NCI-H82 treated with DMSO at 0.1 percent for 48 hours (cell line): ENCODE data around the gene OGFOD3.
"Not testable (repeated sequence)": the region's sequence is repeated elsewhere in the genome, so short reads cannot be mapped to it uniquely, and the experiment has no call there.

ENCODE experiments used
- DNase-seq: peaks from one replicate; lab custom pipeline; 2025; ENCODE audit not compliant: unreplicated experiment; lab: John Stamatoyannopoulos, UW

The OGFOD3 gene, protein sequence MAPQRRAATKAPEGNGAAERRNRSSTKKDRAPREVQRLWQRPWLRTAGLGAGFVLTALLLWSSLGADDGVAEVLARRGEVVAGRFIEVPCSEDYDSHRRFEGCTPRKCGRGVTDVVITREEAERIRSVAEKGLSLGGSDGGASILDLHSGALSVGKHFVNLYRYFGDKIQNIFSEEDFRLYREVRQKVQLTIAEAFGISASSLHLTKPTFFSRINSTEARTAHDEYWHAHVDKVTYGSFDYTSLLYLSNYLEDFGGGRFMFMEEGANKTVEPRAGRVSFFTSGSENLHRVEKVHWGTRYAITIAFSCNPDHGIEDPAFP

DNA sequence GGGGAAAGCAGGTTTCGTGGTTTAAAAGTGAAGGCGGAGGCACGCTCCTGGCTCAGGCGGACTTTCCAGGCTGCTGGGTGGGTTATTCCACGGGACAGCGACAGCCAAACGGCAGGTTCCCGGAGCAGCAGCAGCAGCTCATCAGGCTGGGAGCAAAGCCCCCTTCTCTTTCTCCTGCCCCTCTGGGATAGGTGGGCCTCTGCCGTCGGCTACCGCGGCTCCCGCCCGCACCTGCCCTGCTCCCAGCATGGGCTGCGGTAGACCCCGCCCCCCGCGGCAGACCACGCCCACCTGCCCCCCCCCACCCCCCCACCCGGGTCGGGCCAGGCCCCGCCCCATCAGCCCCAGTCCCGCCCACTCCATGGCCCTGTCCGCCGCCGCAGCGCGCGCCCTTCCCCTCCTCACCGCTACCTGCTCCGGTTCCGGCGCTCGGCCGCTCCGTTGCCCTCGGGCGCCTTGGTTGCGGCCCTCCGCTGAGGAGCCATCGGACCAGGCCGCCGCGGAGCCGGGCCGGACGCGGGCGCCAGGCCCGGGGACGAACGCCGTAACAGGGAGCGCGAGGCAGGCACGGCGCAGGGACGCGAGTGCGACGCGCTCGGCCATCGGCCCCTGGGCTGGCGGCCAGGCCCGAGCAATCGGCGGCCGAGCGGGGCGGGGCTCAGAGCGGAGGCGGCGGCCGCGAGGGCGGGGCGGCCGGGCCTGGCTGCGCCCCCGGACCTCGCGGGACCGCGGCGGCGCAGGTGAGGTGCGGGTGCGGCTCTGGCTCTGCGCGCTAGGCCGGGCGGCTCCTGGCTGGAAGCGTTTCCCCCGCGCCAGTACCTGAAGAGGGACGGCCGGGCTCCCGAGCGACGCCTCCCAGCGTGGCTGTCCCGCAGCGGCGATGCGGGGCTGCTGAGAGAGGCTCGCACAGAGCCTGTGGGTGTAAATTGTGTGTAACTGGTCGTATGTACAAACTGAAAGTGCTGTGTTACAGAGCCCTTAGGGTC is at the start of gene OGFOD3, which contains the start of gene HEXD:
Gene OGFOD3, minus strand, starts transcription at position 586 of the 986 bp plus-strand sequence. Its CDS starts 101 bp downstream, at position 485.
Gene HEXD, plus strand, starts transcription at position 347 of the 986 bp plus-strand sequence. CDS start 1,453 bp downstream, outside the sequence.
- peak; percentile 53 for DNase-seq

DNA sequence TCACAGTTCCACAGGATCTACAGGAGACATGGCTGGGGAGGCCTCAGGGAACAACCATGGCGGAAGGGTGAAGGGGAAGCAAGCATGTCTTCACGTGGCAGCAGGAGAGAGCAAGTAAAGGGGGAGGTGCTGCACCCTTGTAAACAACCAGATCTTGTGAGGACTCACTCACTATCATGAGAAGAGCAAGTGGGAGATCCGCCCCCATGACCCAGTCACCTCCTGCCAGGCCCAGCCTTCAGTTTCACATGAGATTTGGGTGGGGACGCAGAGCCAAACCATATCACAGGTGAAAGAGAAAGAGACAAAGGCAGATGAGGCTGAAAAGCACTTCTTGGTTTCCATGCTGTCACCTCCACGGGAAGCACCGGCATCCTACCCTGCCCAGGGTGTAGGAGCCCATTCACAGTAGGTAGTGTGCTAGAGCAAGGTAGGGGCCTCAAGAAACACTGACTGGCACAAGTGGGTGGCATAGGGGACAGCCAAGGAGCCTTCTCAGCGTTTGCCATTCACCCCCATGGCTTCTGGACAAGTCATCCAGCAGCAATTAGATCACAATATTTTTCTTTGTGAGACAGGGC is 46.7 kb upstream of the OGFOD3 start:
- no peak for DNase-seq

DNA sequence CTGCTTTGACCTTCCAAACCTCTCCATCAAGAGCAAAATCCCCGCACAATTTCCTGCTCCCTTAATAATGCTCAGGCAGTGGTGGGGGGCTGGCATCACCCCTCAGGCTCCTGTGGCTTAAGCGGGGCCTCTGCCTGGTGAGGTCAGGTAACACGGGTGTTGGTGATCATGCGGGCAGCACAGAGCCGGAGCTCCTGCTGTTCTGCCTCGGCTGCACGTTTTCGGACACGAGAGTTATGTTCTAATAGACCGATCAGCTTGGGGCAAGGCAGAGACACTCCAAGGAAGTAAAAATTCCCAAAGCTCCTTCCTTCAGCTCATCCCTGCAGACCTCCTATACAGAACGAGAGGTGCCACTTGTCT is 46.2 kb upstream of the OGFOD3 start:
- DNase-seq: no peak

DNA sequence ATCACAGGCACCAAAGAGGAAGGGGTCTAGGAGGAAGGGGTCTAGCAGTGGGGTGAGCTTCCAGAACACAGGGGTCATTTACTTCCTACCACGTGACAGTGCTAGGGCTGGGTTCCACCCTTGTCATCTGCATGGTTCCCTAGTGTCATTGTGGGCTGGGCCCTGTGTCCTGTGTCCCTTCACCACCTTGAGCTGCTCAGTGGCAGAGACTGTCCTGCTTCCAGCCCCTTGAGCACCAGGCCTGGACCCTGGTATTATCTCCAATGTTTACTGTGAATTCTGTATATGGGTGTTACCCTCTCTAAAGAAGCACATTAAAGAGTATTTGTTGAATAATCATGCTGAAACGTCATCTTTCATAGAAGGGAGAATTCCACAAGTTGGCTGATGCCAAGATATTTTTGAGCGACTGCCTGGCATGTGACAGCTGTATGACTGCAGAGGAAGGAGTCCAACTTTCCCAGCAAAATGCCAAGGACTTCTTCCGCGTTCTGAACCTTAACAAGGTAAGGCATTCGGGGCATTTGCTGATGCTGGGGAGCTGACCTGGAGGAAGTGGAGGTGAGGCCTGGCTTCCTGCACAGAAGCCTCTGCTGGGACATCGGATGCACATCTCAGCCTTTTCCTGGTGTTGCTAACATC is 45.7 kb upstream of the OGFOD3 start:
- DNase-seq: no peak

DNA sequence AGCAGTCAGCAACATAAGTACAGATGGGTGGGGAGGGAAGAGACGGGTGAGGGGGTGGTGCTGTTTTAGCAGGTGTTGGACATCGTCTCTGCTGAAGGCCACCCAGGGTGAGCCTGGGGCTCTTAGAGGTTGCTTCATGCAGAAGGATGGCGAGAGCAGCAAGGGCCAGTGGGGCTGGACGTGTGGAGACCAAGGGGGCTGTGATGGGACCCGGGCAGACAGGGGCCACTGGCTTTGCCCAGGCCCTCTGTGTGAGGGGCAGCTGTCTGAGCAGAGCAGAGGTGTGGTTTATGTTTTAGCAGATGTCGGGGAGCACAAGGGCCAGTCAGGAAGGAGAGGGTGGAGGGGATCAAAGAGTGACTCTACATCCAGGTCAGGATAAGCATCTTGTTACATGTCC is 45.0 kb upstream of the OGFOD3 start:
- no peak for DNase-seq

DNA sequence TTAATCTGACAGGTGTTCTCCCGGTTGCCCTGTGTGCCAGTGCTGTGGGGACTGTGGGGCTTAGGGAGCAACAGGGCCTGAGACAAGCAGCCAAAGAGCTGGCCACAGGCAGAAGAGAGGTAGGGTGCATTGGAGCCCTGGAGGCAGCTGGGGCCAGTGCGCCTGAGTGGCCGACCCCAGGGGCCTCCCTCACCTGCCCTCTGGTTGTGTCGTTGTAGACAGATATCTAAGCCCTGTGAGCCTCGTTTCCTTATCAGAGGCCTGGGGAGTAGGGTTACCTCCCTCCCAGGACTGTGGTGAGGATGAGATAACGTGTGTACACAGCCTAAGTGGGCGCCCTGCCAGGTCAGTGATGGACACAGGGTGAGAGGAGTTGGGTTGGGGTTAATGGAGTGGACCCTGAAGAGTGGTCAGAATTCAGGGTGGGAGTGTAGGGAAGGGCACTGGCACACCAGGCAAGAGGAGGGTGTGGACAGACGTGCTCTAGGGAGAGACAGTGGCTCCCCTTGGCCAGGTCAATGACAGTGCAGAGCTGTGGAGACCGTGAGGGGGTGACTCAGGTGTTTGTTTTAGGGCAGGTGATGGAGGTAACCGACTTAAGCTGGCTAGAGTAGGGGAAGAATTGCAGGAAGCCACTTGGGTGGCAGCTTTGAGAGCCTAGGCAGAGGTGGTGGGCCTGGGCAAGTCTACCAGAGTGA is 43.6 kb upstream of the OGFOD3 start:
- DNase-seq: no peak

DNA sequence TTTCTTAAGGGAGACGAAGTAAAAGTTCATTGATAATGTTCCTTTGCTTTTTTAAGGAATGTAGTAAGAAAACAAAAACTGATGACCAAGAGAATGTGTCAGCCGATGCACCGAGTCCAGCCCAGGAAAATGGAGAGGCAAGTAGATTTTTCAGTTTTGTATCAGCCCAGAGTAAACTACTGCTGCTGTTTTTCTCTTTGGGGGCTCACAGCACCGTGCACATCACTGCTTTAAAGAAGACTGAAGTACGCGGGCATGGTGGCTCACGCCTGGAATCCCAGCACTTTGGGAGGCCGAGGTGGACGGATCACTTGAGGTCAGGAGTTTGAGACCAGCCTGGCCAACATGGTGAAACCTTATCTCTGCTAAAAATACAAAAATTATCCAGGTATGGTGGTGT is 41.5 kb upstream of the OGFOD3 start:
- not testable (repeated sequence) for DNase-seq

DNA sequence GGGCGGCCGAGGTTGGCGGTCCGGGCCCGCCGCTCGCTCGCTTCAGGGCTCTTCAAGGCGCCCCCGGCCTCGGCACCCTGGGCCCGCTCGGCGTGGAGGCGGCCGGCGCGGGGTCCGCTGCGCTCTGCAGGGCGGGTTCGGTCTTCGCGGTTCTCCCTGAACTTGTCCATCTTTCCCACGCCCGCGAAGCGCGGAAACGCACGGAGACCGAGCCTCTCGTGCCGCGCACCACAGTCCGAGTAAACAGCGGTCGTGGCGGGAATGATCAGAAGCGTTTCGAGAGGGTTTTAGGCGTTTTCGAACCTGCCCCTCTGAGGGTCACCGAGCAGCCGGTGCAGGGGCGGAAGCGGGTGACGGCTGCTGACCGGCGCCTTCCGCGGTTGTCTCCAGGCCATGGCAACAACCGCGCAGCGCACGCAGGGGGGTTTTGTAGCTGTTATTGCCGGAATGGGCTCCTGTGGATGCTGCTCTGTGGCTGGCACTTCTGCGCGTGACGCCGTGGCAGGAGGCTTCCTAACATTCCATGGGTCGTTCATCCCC is 40.6 kb upstream of the OGFOD3 start:
- DNase-seq: no peak

DNA sequence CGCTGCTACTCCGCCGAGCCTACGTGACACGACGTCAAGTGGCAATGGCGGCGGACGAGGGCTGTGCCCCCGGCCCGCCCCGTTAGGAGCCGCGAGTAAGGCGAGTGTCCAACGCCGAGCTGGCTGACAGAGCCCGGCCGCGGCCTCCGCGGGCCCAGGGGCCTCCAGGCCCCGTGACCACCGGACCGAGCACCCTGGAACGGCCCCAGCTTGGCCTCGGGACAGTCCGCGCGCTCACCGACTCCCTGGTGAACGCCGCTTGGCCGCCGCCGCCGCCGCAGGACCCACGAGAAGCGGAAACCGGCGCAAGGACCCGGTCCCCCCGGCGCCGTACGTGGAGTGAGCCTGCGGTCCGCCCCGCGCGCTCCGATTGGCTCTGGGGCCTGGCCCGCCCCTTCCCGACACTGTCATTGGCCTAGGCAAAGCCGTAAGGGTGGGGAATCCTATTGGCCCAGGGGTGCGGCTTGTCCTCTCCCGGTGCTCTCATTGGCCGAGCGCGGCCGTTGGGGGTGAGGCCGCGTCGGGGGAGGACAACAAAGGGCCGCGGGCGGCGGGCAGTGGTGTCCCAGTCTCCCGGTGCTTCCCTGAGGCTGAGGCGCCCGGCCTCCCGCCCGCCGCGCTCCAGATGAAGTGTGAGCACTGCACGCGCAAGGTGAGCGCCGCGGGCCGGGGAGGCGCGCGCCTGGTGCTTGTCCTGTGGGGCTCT is 39.9 kb upstream of the OGFOD3 start, which contains the start of gene NARF:
Gene NARF, plus strand, starts transcription at position 563 of the 706 bp plus-strand sequence. Its CDS starts 63 bp downstream, at position 626.
- DNase-seq: peak; percentile 93

DNA sequence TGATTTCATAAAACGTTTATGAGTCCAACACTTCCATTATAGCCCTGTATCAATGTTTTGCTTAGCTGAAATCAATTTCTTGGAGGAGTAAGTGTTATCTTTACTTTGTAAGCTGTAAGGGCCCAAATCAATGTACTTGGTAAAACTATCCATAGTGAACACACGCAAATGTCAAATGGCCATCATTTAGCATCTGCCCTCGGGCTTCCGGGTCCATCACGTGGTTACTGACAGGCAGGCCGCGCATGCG is 39.5 kb upstream of the OGFOD3 start:
- DNase-seq: no peak

DNA sequence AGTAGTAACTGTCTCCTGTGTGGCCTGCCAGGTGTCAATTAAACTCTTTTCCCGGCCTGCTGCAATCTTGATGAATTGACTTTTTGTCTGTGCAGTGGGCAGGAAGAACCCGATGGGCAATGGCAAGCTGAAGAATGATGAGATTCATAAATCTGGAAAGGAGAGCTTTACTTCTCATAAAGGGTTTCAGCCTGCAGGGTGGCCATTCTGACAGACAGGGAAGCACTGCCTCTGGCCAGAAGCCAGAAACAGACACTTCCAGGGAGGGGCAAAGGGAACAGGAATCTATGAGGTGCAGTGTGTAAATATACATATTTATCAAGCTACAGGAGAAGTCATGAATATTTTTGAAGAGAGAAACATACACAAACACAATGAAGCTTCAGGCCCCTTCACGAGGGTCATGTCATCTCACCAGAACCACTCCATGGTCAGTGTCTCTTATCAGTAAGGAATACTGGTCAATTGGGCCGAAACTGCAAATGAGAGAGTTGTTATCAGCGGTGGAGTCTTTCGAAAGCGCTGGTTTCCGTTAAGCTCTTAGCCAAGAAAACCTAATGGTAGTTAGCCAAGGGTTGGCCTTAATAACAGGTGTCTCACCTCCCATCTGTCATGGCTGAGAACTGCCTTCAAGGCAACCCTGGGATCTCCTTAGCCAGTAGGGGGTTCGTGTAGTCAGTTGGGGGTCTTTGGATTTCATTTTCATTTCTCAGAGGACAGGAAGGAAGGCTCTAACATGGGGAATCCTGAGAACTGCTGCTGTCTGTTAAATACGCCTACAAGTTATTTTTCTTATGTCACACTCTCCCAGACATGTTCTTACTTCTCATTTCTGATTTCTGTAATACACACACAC is 38.9 kb upstream of the OGFOD3 start:
- DNase-seq: no peak

DNA sequence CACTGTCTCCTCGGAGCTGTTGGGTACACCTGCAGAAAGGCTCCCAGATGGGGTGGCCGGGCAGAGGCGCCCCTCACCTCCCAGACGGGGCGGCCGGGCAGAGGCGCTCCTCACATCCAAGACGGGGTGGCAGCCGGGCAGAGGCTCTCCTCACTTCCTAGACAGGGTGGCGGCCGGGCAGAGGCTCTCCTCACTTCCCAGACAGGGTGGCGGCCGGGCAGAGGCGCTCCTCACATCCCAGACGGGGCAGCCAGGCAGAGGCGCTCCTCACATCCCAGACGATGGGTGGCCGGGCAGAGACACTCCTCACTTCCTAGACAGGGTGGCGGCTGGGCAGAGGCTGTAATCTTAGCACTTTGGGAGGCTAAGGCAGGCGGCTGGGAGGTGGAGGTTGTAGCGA is 35.3 kb upstream of the OGFOD3 start:
- not testable (repeated sequence) for DNase-seq

DNA sequence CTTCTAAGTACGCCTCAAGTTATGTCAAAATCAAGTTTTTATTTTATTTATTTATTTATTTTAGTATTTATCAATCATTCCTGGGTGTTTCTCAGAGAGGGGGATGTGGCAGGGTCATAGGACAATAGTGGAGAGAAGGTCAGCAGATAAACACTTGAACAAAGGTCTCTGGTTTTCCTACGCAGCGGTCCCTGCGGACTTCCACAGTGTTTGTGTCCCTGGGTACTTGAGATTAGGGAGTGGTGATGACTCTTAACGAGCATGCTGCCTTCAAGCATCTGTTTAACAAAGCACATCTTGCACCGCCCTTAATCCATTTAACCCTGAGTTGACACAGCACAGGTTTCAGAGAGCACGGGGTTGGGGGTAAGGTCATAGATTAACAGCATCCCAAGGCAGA is 34.8 kb upstream of the OGFOD3 start:
- peak; percentile 10 for DNase-seq

DNA sequence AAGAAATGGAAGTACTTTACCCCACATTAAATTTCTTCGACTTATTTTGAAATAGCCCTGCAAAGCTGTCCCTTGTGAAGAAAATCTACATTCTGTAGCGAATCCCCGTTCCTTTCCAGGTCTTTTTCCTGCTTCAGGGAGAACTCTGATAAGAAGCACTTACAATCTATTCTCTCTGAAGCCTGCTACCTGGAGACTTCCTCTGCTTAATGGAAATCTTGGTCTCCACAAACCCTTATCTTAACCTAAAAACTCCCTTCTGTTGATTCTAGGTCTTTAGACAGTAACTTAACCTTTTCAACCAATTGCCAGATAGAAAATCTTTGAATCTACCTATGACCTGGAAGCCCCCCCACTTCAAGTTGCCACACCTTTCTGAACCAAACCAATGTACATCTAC is 33.8 kb upstream of the OGFOD3 start:
- no peak for DNase-seq

DNA sequence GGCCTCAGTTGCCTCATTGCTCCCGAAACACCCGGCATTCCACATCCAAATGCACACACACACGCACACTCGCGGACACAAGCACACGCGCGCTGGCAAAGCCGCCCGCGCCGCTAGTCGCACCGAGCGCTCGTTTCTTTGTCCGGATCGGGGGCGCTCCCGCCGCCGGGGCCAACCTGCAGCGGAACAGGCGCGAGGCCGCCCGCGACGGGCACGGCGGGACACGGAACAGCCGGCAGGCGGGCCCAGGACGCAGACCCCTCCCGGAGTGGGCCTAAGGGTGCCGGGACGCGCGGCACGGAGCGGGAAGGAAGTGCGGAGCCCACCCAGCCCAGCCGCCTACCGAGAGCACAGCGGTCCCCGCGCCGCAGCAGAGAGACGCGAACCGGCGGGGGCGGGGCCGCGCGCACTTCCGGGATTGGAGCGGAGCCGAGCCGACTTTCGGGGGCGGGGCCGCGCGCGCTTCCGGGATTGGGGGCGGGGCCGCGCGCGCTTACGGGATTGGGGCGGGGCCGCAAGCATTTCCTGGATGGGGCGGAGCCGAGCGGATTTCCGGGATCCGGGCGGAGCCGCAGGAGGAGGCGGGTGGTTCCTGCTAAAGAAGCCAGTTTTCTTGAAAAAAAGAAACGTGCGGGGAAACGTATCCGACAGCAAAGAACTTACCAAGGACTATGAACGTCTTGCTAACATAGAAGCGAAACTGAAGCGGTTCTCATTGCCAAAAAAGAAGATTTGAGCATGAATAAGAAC is 32.1 kb upstream of the OGFOD3 start, which contains the start of gene CYBC1:
Gene CYBC1, minus strand, starts transcription at position 396 of the 750 bp plus-strand sequence. CDS start 1,498 bp downstream, outside the sequence.
- DNase-seq: peak; percentile 64

DNA sequence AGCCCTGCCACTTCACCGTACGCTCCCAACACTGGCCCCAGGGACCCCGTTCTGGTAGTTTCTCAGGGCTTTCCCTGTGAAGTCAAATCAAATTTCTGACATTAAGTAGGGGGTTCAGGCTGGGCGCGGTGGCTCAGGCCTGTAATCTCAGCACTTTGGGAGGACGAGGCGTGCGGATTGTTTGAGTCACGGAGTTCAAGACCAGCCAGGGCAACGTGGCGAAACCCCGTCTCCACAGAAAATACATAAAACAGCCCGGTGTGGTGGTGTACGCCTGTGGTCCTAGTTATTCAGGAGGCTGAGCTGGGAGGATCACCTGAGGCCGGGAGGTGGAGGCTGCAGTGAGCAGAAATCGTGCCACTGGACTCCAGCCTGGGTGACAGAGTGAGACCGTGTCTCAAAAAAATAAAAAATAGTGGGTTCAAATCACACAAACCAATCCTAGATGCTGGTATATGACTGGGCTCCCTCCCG is 31.5 kb upstream of the OGFOD3 start:
- DNase-seq: no peak

DNA sequence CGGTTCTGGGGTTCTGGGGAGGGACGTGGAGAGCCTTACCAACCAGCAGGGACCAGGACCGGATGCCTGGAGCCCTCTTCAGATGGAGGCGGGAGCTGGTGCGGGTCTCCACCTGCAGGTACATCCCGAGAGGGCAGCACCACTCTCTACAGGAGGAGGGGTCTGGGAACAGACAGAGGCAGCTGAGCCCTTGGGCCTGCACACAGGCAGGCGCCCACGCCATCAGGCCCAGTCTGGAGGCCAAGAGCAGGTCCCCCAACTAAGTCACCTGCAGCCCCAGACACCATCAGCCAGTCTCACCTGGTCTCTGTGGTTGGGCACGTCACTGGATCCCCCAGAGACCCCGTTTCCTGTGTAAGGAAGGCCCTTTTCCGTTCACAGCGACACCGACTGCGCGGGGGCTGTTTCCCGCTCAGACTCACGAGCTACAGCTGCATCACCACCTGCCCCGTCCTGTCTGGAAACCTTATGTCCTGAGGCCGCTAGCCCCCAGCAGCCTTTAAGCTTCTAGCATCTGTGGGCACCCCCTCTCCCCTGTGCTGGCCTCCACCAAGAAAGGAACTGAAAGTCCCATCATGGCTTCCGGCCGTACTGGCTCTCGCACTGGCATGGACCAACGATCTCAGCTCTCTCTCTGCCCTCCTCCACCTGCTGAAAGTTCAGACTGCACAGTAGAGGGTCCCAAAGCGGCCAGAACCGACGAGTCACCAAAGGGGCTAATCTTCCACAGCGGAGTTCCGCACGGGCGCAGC is 30.9 kb upstream of the OGFOD3 start:
- DNase-seq: no peak
